Fibroblast of peridontal ligament (primary cell): ENCODE data around the gene PVR.
A peak's percentile ranks its signal among the peaks of the same experiment; 100 is the strongest.
"Not testable (repeated sequence)": the region's sequence is repeated elsewhere in the genome, so short reads cannot be mapped to it uniquely, and the experiment has no call there.

Source experiments
- DNase-seq: peaks from one replicate; pipeline ENCODE4 v3.0.0-alpha.2; 2010; ENCODE audit errors: extremely low read depth

The PVR gene

DNA sequence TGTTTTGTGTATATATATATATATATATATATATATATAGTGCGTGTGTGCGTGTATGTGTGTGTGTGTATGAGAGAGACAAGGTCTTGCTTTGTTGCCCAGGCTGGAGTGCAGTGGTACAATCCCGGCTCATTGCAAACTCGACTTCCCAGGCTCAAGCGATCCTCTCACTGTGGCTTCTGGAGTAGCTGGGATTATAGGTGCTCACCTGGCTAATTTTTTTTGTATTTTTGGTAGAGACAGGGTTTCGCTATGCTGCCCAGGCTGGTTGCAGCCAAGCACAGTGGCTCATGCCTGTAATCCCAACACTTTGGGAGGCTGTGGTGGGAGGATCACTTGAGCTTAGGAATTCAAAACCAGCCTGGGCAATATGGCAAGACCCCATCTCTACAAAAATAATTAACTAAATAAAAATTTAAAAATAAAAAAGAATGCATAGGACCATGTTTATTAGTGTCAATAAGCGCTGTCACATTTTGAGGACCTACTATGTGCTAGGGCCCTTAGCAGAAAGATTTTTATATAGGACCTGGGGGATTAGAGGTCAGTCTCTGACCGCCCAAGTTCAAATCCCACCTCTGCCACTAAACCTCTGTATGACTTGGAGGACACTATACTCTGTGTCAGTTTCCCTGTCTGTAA is 1.8 kb downstream of the PVR start:
- no peak for DNase-seq

DNA sequence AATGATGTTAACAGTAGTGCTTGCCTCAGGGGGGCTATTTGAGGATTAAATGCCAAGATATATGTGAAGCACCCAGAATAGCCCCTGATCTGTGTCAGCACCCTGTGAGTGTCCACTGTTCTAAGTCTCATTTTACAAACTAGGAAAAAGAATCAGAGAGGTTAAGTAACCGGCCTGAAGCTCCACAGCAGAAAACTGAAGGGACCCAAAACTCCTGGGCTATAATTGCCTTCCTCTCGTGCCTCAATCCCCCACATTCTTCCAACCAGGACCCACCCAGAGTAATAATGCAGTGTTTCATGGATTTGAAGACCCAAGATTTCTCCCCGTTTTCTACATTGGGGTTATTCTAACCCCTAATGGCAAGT is 2.3 kb downstream of the PVR start:
- no peak for DNase-seq

DNA sequence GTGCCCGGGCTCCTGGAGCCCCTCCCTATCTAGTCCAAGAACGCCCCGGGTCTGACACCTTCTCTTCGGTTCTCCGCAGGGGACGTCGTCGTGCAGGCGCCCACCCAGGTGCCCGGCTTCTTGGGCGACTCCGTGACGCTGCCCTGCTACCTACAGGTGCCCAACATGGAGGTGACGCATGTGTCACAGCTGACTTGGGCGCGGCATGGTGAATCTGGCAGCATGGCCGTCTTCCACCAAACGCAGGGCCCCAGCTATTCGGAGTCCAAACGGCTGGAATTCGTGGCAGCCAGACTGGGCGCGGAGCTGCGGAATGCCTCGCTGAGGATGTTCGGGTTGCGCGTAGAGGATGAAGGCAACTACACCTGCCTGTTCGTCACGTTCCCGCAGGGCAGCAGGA is 3.4 kb downstream of the PVR start:
- DNase-seq, result no peak

DNA sequence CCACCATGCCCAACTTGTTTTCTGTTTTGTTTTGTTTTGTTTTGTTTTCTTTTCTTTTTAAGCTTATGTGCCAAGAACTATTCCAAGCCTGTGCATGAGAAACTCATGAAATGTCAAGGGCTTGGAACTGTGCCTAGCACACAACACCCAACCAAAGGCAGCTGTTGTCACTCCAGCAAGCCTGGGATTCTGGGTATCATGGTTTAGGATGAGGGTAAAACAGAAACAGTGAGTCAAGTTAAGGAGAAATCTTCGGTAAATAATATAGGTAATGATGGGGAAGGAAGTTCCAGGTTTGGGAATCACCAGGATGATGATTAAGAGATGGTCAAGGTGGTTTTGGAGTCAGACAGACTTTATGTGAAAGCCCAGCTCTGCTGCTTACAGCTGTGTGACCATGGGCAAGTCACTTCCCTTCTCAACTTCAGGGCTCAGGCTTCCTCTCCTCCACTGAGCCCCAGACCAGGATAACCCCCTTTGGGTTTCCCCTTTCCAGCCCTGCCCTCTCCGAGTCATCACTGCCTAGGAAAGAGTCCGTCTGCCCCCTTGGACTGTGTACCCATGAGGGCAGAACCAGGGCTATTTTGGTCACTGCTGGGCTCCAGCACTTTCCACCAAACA is 5.0 kb downstream of the PVR start:
- peak; percentile 76 for DNase-seq

DNA sequence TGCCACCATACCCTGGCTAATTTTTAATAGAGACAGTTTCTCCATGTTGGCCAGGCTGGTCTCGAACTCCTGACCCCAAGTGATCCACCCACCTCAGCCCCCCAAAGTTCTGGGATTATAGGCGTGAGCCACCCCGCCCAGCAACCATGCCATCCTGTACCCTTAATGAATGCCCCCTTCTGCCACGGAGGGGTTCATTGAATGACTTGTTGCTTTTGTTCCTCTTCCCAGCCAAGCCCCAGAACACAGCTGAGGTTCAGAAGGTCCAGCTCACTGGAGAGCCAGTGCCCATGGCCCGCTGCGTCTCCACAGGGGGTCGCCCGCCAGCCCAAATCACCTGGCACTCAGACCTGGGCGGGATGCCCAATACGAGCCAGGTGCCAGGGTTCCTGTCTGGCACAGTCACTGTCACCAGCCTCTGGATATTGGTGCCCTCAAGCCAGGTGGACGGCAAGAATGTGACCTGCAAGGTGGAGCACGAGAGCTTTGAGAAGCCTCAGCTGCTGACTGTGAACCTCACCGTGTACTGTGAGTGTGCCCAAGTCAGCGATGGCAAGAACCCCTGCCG is 6.0 kb downstream of the PVR start:
- DNase-seq, result no peak

DNA sequence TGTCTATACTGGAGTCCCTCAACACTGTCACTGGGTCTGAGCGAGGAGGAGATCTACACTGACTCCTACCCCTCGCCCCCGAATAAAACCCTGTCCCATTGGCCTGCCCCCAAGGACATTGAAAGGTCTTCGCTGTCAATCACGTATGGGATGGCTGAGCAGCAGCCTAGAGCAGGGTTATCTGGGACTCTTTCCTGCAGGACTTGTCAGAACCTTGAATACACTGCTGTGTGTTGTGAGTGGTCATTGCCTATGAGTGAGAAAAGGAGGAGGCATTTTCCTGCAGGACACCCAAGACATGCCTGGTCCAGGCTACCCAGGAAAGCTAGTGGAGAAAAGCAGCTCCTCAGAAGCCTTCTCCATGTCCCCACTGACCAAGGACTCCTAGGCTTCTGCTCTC is 9.6 kb downstream of the PVR start:
- DNase-seq, result no peak

DNA sequence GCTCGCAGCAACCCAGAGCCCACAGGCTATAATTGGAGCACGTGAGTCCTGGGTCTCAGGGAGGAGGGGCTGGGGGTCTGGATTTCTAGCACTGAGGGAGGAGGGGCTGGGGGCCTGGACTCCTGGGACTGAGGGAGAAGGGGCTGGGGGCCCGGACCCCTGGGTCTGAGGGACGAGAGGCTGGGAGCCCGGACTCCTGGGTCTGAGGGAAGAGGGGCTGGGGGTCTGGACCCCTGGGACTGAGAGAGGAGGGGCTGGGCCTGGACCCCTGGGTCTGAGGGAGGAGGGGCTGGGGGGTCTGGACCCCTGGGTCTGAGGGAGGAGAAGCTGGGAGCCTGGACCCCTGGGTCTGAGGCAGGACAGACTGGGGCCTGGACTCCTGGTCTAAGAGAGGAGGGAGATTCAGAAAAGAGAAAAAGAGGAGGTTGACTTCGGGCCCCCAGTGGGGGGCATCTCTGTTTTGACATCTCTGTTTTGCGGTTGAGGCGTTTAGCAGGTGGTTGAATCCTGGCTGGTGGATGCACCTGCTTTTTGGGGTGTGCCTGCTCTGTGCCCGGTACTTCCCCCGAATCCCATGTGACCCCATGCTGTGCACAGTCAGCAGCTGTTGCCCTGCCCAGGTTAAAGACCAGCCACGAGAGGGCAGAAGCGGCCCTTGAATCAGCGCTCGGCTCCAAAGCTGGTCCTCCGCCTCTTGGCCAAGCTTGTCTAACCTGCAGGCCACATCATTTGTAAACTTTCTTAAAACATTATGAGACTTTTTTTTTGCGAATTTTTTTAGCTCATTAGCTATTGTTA is 10.5 kb downstream of the PVR start:
- DNase-seq, result peak; percentile 29

DNA sequence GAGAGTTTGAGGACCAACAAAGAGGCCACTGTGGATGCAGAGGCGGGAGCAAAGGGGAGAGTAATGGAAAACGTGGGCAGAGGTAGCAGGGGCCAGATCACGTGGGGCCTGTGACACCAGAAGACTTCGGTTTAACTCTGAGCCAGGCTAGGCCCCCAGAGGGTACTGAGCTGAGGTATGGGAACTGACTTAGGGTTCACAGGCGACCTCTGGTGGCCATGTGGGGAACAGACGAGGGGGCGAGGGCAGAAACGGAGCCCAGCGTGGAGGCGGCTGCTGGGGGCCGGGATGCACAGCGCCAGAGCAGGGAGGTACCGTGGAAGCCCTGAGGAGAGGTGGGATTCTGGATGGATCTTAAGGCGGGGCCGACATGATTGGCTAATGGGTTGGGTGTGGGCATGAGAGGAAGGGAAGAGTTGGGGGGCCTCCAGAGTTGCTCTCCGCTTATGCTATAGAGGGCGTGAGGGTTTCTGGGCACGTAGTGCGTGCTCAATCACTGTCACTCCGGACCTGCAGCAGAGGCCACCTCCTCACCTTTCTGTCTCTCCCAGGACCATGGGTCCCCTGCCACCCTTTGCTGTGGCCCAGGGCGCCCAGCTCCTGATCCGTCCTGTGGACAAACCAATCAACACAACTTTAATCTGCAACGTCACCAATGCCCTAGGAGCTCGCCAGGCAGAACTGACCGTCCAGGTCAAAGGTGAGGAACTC is 13.7 kb downstream of the PVR start:
- peak; percentile 75 for DNase-seq

DNA sequence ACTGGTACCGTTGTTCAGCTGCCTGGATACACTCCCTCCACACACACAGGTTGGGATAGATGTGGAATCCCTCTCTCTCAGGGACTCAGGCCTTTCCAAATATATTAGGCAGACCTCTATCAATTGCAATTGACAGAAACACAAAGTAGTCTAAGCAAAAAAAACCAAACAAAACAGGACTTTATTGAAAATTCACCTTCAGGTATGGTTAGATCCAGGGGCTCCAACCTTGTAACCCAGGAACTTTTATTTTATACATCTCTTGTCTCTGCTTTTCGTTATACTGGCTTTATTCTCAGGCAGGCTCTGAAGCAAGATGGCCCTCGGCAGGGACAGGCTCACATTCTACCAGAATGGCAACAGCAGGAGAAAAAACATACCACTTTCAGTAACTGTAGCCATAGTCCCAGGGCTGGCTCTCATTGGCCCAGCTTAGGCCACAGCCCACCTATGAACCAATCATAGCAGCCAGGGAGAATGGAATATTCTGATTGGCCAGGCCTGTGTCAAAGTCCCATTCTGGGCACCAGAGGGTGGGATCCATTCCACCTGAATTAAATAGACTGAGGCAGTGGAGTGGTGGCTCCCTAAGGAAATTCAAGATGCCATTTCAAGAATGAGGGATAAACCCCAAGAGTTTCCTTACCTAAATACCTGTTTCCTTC is 14.5 kb downstream of the PVR start:
- DNase-seq, result no peak

DNA sequence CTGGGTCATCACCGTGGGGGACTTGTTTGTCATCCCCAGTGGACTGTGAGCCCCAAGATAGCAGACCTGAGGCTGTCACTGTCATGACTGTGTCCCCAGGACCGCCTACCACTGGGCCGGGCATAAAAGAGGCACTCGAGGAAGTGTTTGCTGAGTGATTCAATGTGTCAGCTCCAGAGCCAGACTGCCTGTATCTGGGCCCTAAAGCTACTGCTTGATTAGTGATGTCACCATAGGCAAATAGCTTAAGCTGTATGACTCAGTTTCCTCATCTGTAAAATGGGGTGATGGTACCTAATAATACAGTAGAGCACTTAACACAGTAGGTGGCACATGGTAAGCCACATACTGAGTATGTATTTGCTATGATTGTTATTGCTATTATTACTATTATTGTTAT is 16.4 kb downstream of the PVR start:
- no peak for DNase-seq

DNA sequence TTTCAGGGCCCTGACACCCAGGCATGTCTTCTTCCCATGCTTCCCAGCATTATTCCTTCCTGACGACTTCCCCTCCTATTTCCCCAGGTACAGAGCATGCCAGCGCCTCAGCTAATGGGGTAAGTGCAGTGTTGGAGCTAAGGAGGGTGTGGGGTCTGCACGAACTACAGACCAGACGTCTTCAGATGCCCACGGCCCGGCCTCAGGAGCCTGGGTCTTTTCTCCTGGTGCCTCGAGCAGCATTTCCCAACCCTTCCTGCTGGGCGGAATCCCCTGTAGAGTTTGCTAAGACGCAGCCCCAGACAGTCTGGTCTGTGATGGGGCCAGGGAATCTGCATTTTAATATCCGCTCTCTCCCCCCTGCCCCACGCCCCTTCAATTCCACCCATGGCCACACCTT is 17.5 kb downstream of the PVR start:
- DNase-seq, result no peak

DNA sequence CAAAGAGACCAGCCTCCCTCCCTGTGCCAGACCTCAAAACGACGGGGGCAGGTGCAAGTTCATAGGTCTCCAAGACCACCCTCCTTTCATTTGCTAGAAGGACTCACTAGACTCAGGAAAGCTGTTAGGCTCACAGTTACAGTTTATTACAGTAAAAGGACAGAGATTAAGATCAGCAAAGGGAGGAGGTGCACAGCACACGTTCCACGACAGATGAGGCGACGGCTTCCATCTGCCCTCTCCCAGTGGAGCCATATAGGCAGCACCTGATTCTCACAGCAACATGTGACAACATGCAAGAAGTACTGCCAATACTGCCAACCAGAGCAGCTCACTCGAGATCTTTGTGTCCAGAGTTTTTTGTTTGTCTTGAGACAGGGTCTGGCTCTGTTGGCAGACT is 18.2 kb downstream of the PVR start:
- no peak for DNase-seq

DNA sequence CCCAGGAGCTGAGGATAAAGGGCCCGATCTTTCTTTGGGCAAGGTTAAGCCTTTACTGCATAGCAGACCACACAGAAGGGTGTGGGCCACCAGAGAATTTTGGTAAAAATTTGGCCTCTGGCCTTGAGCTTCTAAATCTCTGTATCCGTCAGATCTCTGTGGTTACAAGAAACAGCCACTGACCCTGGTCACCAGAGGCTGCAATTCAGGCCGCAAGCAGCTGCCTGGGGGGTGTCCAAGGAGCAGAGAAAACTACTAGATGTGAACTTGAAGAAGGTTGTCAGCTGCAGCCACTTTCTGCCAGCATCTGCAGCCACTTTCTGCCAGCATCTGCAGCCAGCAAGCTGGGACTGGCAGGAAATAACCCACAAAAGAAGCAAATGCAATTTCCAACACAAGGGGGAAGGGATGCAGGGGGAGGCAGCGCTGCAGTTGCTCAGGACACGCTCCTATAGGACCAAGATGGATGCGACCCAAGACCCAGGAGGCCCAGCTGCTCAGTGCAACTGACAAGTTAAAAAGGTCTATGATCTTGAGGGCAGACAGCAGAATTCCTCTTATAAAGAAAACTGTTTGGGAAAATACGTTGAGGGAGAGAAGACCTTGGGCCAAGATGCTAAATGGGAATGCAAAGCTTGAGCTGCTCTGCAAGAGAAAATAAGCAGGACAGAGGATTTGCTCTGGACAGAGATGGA is 19.1 kb downstream of the PVR start:
- peak; percentile 84 for DNase-seq

DNA sequence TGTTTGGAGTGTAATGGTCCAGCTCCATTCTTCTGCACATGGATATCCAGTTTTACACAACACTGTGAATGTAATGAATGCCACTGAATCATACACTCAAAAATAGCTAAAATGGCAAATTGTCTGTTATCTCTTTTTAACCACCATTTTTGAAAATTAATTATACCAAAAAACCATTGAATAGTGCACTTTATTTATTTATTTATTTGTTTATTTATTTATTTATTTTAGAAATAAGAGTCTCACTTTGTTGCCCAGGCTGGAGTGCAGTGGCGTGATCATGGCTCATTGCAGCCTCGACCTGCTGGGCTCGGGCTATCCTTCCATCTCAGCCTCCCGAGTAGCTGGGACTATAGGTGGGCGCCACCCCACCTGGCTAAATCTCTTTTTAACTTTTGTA is 20.3 kb downstream of the PVR start:
- no peak for DNase-seq

DNA sequence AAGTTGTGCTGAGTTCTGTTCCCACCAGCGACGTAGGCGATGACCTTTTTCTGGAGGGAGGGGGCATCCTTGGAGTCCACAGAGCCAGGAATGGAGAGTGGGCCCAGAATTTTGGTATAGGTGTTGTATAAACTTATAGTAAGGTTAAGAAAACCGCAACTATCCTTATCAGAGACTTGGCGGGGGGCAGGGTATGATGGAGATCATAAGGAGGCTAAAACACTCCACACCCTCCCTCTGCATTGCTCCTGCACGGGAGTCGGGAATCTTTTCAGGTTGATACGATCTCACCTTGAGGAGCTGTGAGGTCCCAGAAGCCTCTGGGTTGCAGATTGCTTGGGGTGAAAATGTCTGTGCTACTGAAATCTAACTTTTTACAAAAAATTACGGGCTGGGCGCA is 21.3 kb downstream of the PVR start:
- no peak for DNase-seq

DNA sequence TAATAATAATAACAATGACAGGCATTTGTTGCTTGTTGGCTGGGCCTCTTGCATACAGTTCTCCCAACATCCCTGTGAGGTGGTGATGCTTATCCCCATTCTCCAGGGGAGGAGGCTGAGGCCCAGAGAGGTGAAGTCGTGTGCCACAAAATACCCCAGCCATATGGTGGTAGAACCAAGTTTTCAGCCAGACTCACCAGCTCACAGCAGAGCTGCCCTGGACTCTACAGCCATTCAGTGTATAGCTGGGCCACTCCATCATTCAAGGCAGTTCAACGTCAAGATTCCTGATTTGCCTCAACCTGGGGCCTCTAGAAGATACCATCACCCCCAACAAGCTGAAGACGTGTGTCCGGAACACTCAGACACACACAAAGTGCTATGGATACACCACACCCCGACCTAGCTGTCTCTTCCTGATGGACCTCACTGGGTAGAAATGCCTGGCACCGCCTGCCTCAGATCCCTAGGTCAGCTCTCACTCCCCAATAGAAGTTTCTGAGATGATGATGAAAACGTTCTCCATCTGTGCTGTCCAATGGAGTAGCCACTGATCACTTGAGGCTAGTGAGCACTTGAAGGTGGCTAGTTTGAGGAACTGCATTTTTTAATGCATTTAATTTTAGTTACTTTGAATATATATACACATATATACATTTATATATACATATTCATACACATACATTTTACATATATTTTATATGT is 23.3 kb downstream of the PVR start:
- DNase-seq, result no peak

DNA sequence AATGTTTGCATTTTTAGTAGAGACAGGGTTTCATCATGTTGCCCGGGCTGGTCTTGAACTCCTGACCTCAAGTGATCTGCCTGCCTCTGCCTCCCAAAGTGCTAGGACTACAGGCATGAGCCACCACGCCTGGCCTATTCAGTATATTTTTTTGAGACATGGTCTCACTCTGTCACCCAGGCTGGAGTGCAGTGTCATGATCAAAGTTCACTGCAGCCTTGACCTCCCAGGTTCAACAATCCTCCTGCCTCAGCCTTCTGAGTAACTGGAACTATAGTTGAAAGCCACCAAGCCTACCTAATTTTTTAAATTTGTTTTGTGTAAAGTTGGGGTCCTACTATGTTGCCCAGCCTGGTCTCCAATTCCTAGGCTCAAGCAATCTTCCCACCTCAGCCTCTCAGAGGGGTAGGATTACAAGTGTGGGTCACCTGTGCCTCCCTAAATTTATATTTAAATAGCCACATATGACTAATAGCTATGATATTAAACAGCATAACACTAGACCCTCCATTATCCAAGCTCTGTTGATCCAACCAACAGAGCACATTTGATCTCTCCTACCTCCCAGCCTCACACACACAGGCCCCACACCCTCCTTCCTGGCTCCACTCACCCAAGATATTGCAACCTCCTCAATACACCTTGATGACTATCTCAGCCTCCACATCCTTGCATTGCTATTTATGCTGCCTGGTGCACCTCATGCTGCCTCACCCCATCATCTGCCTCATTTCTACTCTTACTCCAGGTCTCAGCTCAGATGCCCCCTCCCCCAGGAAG is 25.5 kb downstream of the PVR start:
- DNase-seq, result no peak

DNA sequence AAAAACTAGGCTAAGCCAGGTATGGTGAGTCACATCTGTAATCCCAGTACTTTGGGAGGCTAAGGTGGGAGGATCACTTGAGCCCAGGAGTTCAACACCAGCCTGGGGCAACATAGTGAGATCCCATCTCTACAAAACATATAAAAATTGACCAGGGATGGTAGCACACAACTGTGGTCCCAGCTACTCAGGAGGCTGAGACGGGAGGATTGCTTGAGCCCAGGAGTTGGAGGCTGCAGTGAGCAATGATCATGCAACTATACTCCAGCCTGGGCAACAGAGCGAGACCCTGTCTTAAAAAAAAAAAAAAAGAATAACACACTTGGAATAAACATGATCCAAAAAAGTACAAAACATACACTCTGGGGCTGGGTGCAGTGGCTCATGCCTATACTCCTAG is 26.3 kb downstream of the PVR start:
- DNase-seq, result not testable (repeated sequence)

DNA sequence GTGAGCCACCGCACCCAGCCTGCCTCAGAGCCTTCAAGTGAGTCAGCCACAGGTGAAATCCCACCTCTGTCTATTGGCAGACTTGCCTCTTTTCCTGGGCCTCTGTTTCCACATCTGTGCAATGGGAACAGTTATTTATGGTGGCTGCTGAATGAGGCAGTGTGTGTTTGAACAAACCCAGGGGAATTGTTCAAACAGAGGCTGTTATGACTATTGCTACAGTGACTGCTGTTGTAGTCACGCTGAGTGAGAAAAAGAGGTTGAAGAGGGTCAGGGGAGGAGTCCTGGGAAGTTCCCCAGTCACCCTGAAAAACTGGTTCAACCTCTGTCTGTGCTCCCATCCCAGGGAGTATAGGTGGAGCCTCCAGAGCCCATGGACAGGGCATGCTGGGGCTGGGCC is 27.7 kb downstream of the PVR start, which contains the start of gene CEACAM19:
TSS of gene CEACAM19 (plus strand) at position 83 of the 400 bp plus-strand sequence. CDS start 450 bp downstream, outside the sequence.
- no peak for DNase-seq

DNA sequence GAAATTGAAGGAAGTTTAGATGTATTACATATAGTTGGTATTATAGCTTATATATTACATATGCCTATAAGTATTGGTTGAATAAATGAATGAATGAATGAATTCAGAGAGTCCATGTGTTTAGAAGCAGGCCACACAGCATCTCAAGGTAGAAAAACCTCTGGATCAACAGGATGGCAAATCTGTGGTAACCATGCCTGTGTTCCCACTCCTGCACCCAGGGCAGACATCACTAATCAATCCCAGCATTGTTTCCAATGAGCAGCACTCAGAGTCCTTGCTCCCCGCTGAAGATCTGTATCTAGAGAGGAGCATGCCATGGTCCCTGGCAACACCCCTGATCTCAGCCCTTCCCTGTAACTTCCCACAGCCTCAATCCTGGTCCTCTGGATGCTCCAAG is 28.5 kb downstream of the PVR start:
- no peak for DNase-seq
